ENCODE measurements around the gene CCDC71. TPM values are rescaled to one million over a fixed set of nuclear protein-coding genes. Genes with fewer than 3 reads are reported as not detected.

CCDC71 gene
- total and polyA plus RNA-seq, 2 experiments from 2014 or later: 1.5 to 39.7 TPM

DNA sequence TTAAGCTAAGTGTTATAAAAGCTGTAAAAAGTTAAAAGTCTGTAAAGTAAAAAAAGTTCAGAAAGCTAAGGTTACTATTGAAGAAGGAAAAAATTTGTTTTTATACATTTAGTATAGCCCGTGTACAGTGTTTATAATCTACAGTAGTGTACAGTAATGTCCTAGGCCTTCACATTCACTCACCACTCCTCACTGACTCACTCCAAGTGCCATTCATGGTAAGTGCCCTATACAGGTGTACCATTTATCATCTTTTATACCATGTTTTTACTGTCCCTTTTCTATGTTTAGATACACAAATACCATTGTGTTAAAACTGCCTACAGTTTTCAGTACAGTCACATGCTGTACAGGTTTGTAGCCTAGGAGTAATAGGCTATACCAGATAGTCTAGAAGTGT lies 8.8 kb downstream of the CCDC71 start:
- no peaks in the 10 kb centered on the region for H3K9me2 ChIP-seq (ENCODE audit: insufficient read depth)
- no peaks in the 10 kb centered on the region for H3K27me3 ChIP-seq (replicated peaks; ENCODE audit: insufficient read depth)
- no peak overlapping the region for H2AFZ ChIP-seq
- 68 to 76% methylated on average over 1 of the region's 1 CpG for WGBS, 2 experiments (ENCODE audit: low coverage in 1 of 2, low lambda C conversion rate in 2 of 2, missing lambda C conversion rate in 2 of 2)
- in situ Hi-C loops (cut with MboI): loop anchor here (25.0 kb wide), 1 partner anchor 280 kb away; the partner anchor contains the start of gene NICN1
- no peaks in the 10 kb centered on the region for H3K9me3 ChIP-seq (ENCODE audit: low read depth)
- no peaks in the 10 kb centered on the region for H3K79me2 ChIP-seq (ENCODE audit: insufficient read depth)
- TF ChIP-seq EZH2 (IDR thresholded peaks at IDR 0.05; ENCODE audit: insufficient read depth, poor library complexity, severe bottlenecking) (no peak), EZH2phosphoT487 (IDR thresholded peaks at IDR 0.05; ENCODE audit: insufficient read depth, low read depth) (no peak)
- peaks cover 11% of the 10 kb centered on the region; the same call in 1 of the 2 replicates for H3F3A ChIP-seq (ENCODE audit: insufficient read depth)
- H3K4me1 ChIP-seq (ENCODE audit: insufficient read depth): no peaks in the 10 kb centered on the region
- no peak overlapping the region for H3K27ac ChIP-seq
- no peaks in the 10 kb centered on the region for H4K20me1 ChIP-seq (ENCODE audit: insufficient read depth)
- no peaks in the 10 kb centered on the region for H3K36me3 ChIP-seq (ENCODE audit: low read depth)
- no peak for DNase-seq
- H3K9ac ChIP-seq: no peak overlapping the region
- no peak overlapping the region for H3K4me3 ChIP-seq
- no peak overlapping the region for H3K4me2 ChIP-seq (ENCODE audit: unreplicated experiment)

DNA sequence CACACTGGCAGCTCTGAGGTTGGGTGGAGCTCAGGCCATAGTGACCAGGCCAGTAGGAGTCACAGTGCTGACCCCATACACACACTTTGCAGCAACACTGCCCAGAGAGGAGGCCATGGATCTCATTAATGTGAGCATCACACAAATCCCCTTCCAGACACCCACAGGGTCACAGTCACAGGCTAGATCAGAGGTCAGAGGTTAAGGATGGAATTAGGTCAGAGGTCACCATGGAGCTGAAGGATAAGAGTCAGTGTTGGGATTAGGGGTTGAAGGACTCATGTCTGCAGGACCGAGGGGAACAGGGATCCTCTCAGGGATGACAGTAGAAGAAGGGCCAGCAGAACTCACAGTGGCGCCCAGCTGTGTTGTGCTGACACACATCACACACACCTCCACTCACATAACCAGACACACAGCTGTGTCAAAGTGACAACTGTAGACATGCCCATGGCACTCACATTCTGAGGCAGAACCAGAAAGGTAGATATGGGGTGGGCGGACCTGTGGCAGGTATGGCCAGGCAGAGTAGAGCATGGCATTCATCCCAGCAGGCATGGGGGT lies 12.7 kb downstream of the CCDC71 start:
- Histone ChIP-seq H3K9ac (no peak overlapping the region), H2AFZ (no peak overlapping the region), H3K9me2 (ENCODE audit: insufficient read depth) (no peaks in the 10 kb centered on the region), H3K4me3 (no peak overlapping the region), H3F3A (ENCODE audit: insufficient read depth) (peaks cover 11% of the 10 kb centered on the region; the same call in 1 of the 2 replicates), H3K79me2 (ENCODE audit: insufficient read depth) (no peaks in the 10 kb centered on the region), H3K9me3 (ENCODE audit: low read depth) (no peaks in the 10 kb centered on the region), H3K27me3 (replicated peaks; ENCODE audit: insufficient read depth) (no peaks in the 10 kb centered on the region), H3K4me2 (ENCODE audit: unreplicated experiment) (no peak overlapping the region), H3K36me3 (ENCODE audit: low read depth) (no peaks in the 10 kb centered on the region), H3K27ac (no peak overlapping the region), H3K4me1 (ENCODE audit: insufficient read depth) (no peaks in the 10 kb centered on the region), H4K20me1 (ENCODE audit: insufficient read depth) (no peaks in the 10 kb centered on the region)
- in situ Hi-C loops (cut with MboI): loop anchor here (25.0 kb wide), 1 partner anchor 284 kb away; the partner anchor contains the start of gene NICN1
- WGBS, 2 experiments (ENCODE audit: low coverage in 1 of 2, low lambda C conversion rate in 2 of 2, missing lambda C conversion rate in 2 of 2): 57% methylated on average over 2 to 3 of the region's 3 CpGs
- TF ChIP-seq EZH2phosphoT487 (IDR thresholded peaks at IDR 0.05; ENCODE audit: insufficient read depth, low read depth) (no peak), EZH2 (IDR thresholded peaks at IDR 0.05; ENCODE audit: insufficient read depth, poor library complexity, severe bottlenecking) (no peak)
- DNase-seq: no peak

DNA sequence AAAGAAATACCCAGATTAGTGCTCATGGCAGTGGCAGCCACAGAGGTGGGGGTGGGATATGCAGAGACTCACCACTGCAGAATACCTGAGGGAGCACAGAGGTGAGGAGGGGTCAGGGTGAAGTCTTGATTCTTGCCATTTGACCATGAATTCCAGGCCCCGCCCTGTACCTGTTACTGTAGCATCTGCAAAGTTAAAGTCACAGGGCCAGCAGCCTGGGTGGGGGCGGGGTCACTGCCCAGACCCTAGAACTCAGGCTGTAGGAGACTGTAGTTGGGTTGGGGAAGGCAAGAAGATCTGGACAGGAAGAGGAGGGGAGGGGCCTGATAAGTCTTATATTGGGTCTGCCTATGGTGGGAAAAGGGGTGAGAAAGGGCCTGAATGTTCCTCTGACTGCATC lies 14.5 kb downstream of the CCDC71 start:
- Histone ChIP-seq H3K4me2 (ENCODE audit: unreplicated experiment) (no peak overlapping the region), H4K20me1 (ENCODE audit: insufficient read depth) (no peaks in the 10 kb centered on the region), H3K9me2 (ENCODE audit: insufficient read depth) (no peaks in the 10 kb centered on the region), H3K4me3 (no peak overlapping the region), H2AFZ (no peak overlapping the region), H3K79me2 (ENCODE audit: insufficient read depth) (no peaks in the 10 kb centered on the region), H3K9me3 (ENCODE audit: low read depth) (no peaks in the 10 kb centered on the region), H3K9ac (no peak overlapping the region), H3K27ac (no peak overlapping the region), H3K27me3 (replicated peaks; ENCODE audit: insufficient read depth) (no peaks in the 10 kb centered on the region), H3F3A (ENCODE audit: insufficient read depth) (no peaks in the 10 kb centered on the region), H3K36me3 (ENCODE audit: low read depth) (no peaks in the 10 kb centered on the region), H3K4me1 (ENCODE audit: insufficient read depth) (no peaks in the 10 kb centered on the region)
- in situ Hi-C loops (cut with MboI): loop anchor here (25.0 kb wide), 1 partner anchor 286 kb away; the partner anchor contains the start of gene NICN1
- TF ChIP-seq EZH2 (IDR thresholded peaks at IDR 0.05; ENCODE audit: insufficient read depth, poor library complexity, severe bottlenecking) (no peak), EZH2phosphoT487 (IDR thresholded peaks at IDR 0.05; ENCODE audit: insufficient read depth, low read depth) (no peak)
- WGBS, 2 experiments (ENCODE audit: low coverage in 1 of 2, low lambda C conversion rate in 2 of 2, missing lambda C conversion rate in 2 of 2): 68 to 70% methylated on average over 2 of the region's 2 CpGs
- DNase-seq: no peak

DNA sequence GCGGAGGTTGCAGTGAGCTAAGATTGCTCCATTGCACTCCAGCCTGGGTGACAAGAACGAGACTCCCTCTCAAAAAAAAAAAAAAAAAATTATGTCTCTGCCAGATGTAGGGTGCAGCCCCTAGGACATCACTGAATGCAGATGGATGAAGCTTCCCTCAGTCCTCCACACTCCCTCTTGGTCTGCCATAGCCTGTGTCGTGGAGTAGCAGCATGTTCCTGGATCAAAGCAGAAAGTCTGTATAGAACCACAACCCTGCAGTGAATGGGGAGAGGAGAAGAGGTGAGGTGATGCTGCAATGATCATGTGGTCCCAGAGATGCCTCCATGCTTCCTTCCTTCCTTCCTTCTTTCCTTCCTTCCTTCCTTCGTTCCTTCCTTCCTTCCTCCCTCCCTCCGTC lies 18.0 kb downstream of the CCDC71 start:
- in situ Hi-C loops (cut with MboI): no loop called here

More for the DNA sequence above, 18.0 kb downstream of the CCDC71 start:
- Histone ChIP-seq H3K4me3 (no peak overlapping the region), H3K9me2 (ENCODE audit: insufficient read depth) (no peaks in the 10 kb centered on the region), H3K27ac (no peak overlapping the region), H4K20me1 (ENCODE audit: insufficient read depth) (no peaks in the 10 kb centered on the region), H2AFZ (no peak overlapping the region), H3K4me1 (ENCODE audit: insufficient read depth) (no peaks in the 10 kb centered on the region), H3F3A (ENCODE audit: insufficient read depth) (no peaks in the 10 kb centered on the region), H3K9ac (no peak overlapping the region), H3K4me2 (ENCODE audit: unreplicated experiment) (no peak overlapping the region), H3K79me2 (ENCODE audit: insufficient read depth) (no peaks in the 10 kb centered on the region), H3K9me3 (ENCODE audit: low read depth) (no peaks in the 10 kb centered on the region), H3K36me3 (ENCODE audit: low read depth) (no peaks in the 10 kb centered on the region), H3K27me3 (replicated peaks; ENCODE audit: insufficient read depth) (no peaks in the 10 kb centered on the region)
- WGBS, 2 experiments (ENCODE audit: low coverage in 1 of 2, low lambda C conversion rate in 2 of 2, missing lambda C conversion rate in 2 of 2): 9 to 49% methylated on average over 2 to 5 of the region's 5 CpGs
- TF ChIP-seq EZH2phosphoT487 (IDR thresholded peaks at IDR 0.05; ENCODE audit: insufficient read depth, low read depth): no peak
- DNase-seq: no peak

All from GM23248 (cell line).